ENCODE results near the gene STK32C.

STK32C gene

GRCh38 chr10:132253092-132253687, 54.6 kb downstream of the STK32C start:
- Histone ChIP-seq H3K27me3 (ENCODE audit: control insufficient read depth, insufficient read depth, low read length) (no peaks in the 10 kb centered on the region), H3K4me1 (ENCODE audit: control insufficient read depth, insufficient read depth, low read length) (peaks cover 4% of the 10 kb centered on the region; the same call in 1 of the 2 replicates), H3K9me3 (ENCODE audit: control insufficient read depth, insufficient read depth, low read length) (no peaks in the 10 kb centered on the region), H3K27ac (ENCODE audit: low read length) (no peak overlapping the region), H3K4me3 (ENCODE audit: low read length) (peak overlapping the region; percentile 21; the same call in 1 of the 2 replicates), H3K36me3 (ENCODE audit: control insufficient read depth, insufficient read depth, low read length) (no peaks in the 10 kb centered on the region)
- DNase-seq (ENCODE audit: low read depth, low spot score) = peak; percentile 5
- no CpG with 5 or more reads among the region's 19 CpGs for WGBS (ENCODE audit: insufficient coverage, insufficient read length)

- Histone ChIP-seq H3K4me3 (ENCODE audit: low read length) (no peak overlapping the region), H3K9me3 (ENCODE audit: control insufficient read depth, insufficient read depth, low read length) (no peaks in the 10 kb centered on the region), H3K4me1 (ENCODE audit: control insufficient read depth, insufficient read depth, low read length) (peaks cover 4% of the 10 kb centered on the region; the same call in 1 of the 2 replicates), H3K36me3 (ENCODE audit: control insufficient read depth, insufficient read depth, low read length) (no peaks in the 10 kb centered on the region), H3K27ac (ENCODE audit: low read length) (no peak overlapping the region), H3K27me3 (ENCODE audit: control insufficient read depth, insufficient read depth, low read length) (no peaks in the 10 kb centered on the region)
- WGBS (ENCODE audit: insufficient coverage, insufficient read length) = no CpG with 5 or more reads among the region's 17 CpGs
- DNase-seq (ENCODE audit: low read depth, low spot score) = no peak
Observed at GRCh38 chr10:132252412-132252811, 55.3 kb downstream of the STK32C start.

- H3K36me3 ChIP-seq (ENCODE audit: control insufficient read depth, insufficient read depth, low read length) = no peaks in the 10 kb centered on the region
- H3K9me3 ChIP-seq (ENCODE audit: control insufficient read depth, insufficient read depth, low read length) = no peaks in the 10 kb centered on the region
- no peak overlapping the region for H3K27ac ChIP-seq (ENCODE audit: low read length)
- H3K4me3 ChIP-seq (ENCODE audit: low read length) = no peak overlapping the region
- WGBS (ENCODE audit: insufficient coverage, insufficient read length) = no CpG with 5 or more reads among the region's 6 CpGs
- peaks cover 4% of the 10 kb centered on the region; the same call in 1 of the 2 replicates for H3K4me1 ChIP-seq (ENCODE audit: control insufficient read depth, insufficient read depth, low read length)
- no peaks in the 10 kb centered on the region for H3K27me3 ChIP-seq (ENCODE audit: control insufficient read depth, insufficient read depth, low read length)
- DNase-seq (ENCODE audit: low read depth, low spot score) = no peak
Observed at GRCh38 chr10:132251928-132252327, 55.8 kb downstream of the STK32C start.

GRCh38 chr10:132250481-132251475, 57.0 kb downstream of the STK32C start:
- no peak overlapping the region for H3K4me3 ChIP-seq (ENCODE audit: low read length)
- no peak overlapping the region for H3K27ac ChIP-seq (ENCODE audit: low read length)
- no CpG with 5 or more reads among the region's 30 CpGs for WGBS (ENCODE audit: insufficient coverage, insufficient read length)

GRCh38 chr10:132249824-132250375, 57.9 kb downstream of the STK32C start:
- Histone ChIP-seq H3K4me3 (ENCODE audit: low read length) (no peak overlapping the region), H3K4me1 (ENCODE audit: control insufficient read depth, insufficient read depth, low read length) (peaks cover 4% of the 10 kb centered on the region; the same call in 1 of the 2 replicates), H3K9me3 (ENCODE audit: control insufficient read depth, insufficient read depth, low read length) (no peaks in the 10 kb centered on the region), H3K27me3 (ENCODE audit: control insufficient read depth, insufficient read depth, low read length) (no peaks in the 10 kb centered on the region), H3K27ac (ENCODE audit: low read length) (no peak overlapping the region), H3K36me3 (ENCODE audit: control insufficient read depth, insufficient read depth, low read length) (no peaks in the 10 kb centered on the region)
- no peak for DNase-seq (ENCODE audit: low read depth, low spot score)
- WGBS (ENCODE audit: insufficient coverage, insufficient read length) = no CpG with 5 or more reads among the region's 17 CpGs

More at GRCh38 chr10:132250481-132251475, 57.0 kb downstream of the STK32C start:
- Histone ChIP-seq H3K36me3 (ENCODE audit: control insufficient read depth, insufficient read depth, low read length) (no peaks in the 10 kb centered on the region), H3K9me3 (ENCODE audit: control insufficient read depth, insufficient read depth, low read length) (no peaks in the 10 kb centered on the region), H3K4me1 (ENCODE audit: control insufficient read depth, insufficient read depth, low read length) (peaks cover 4% of the 10 kb centered on the region; the same call in 1 of the 2 replicates), H3K27me3 (ENCODE audit: control insufficient read depth, insufficient read depth, low read length) (no peaks in the 10 kb centered on the region)
- no peak for DNase-seq (ENCODE audit: low read depth, low spot score)

GRCh38 chr10:132249226-132249724, 58.5 kb downstream of the STK32C start:
- WGBS (ENCODE audit: insufficient coverage, insufficient read length) = no CpG with 5 or more reads among the region's 11 CpGs
- Histone ChIP-seq H3K27ac (ENCODE audit: low read length) (no peak overlapping the region), H3K4me3 (ENCODE audit: low read length) (no peak overlapping the region)

GRCh38 chr10:132248455-132249225, 59.1 kb downstream of the STK32C start:
- WGBS (ENCODE audit: insufficient coverage, insufficient read length) = no CpG with 5 or more reads among the region's 38 CpGs
- H3K4me1 ChIP-seq (ENCODE audit: control insufficient read depth, insufficient read depth, low read length) = peaks cover 4% of the 10 kb centered on the region; the same call in 1 of the 2 replicates
- no peak overlapping the region for H3K27ac ChIP-seq (ENCODE audit: low read length)
- H3K36me3 ChIP-seq (ENCODE audit: control insufficient read depth, insufficient read depth, low read length) = no peaks in the 10 kb centered on the region
- H3K27me3 ChIP-seq (ENCODE audit: control insufficient read depth, insufficient read depth, low read length) = no peaks in the 10 kb centered on the region
- H3K9me3 ChIP-seq (ENCODE audit: control insufficient read depth, insufficient read depth, low read length) = no peaks in the 10 kb centered on the region
- H3K4me3 ChIP-seq (ENCODE audit: low read length) = peak overlapping the region; percentile 7; the same call in 1 of the 2 replicates
- peak; percentile 5 for DNase-seq (ENCODE audit: low read depth, low spot score)

More at GRCh38 chr10:132249226-132249724, 58.5 kb downstream of the STK32C start:
- H3K27me3 ChIP-seq (ENCODE audit: control insufficient read depth, insufficient read depth, low read length) = no peaks in the 10 kb centered on the region
- H3K4me1 ChIP-seq (ENCODE audit: control insufficient read depth, insufficient read depth, low read length) = peaks cover 4% of the 10 kb centered on the region; the same call in 1 of the 2 replicates
- DNase-seq (ENCODE audit: low read depth, low spot score) = no peak
- no peaks in the 10 kb centered on the region for H3K36me3 ChIP-seq (ENCODE audit: control insufficient read depth, insufficient read depth, low read length)
- no peaks in the 10 kb centered on the region for H3K9me3 ChIP-seq (ENCODE audit: control insufficient read depth, insufficient read depth, low read length)

- H3K27me3 ChIP-seq (ENCODE audit: control insufficient read depth, insufficient read depth, low read length) = no peaks in the 10 kb centered on the region
- H3K4me3 ChIP-seq (ENCODE audit: low read length) = no peak overlapping the region
- no peaks in the 10 kb centered on the region for H3K9me3 ChIP-seq (ENCODE audit: control insufficient read depth, insufficient read depth, low read length)
- WGBS (ENCODE audit: insufficient coverage, insufficient read length) = no CpG with 5 or more reads among the region's 19 CpGs
- no peaks in the 10 kb centered on the region for H3K36me3 ChIP-seq (ENCODE audit: control insufficient read depth, insufficient read depth, low read length)
- peaks cover 4% of the 10 kb centered on the region; the same call in 1 of the 2 replicates for H3K4me1 ChIP-seq (ENCODE audit: control insufficient read depth, insufficient read depth, low read length)
- H3K27ac ChIP-seq (ENCODE audit: low read length) = no peak overlapping the region
- no peak for DNase-seq (ENCODE audit: low read depth, low spot score)
Observed at GRCh38 chr10:132247943-132248342, 59.8 kb downstream of the STK32C start.

- Histone ChIP-seq H3K36me3 (ENCODE audit: control insufficient read depth, insufficient read depth, low read length) (no peaks in the 10 kb centered on the region), H3K9me3 (ENCODE audit: control insufficient read depth, insufficient read depth, low read length) (no peaks in the 10 kb centered on the region), H3K27me3 (ENCODE audit: control insufficient read depth, insufficient read depth, low read length) (no peaks in the 10 kb centered on the region), H3K27ac (ENCODE audit: low read length) (no peak overlapping the region), H3K4me3 (ENCODE audit: low read length) (no peak overlapping the region), H3K4me1 (ENCODE audit: control insufficient read depth, insufficient read depth, low read length) (peaks cover 4% of the 10 kb centered on the region; the same call in 1 of the 2 replicates)
- DNase-seq (ENCODE audit: low read depth, low spot score) = no peak
- no CpG with 5 or more reads among the region's 13 CpGs for WGBS (ENCODE audit: insufficient coverage, insufficient read length)
Observed at GRCh38 chr10:132246296-132246695, 61.5 kb downstream of the STK32C start.
